Panc1 (cell line): ENCODE data around the gene CYTH2. TPM values are rescaled to one million over a fixed set of nuclear protein-coding genes. Genes with fewer than 3 reads are reported as not detected.

Experiments
- ATAC-seq: fragments of 200-7000 bp; cut with Tn5 transposase; 2 replicates; pipeline ENCODE4 v1.9.1; 2020; ENCODE audit warnings: mild to moderate bottlenecking, moderate library complexity
- BruUV-seq: library from RNA; stranded (reverse); fragments of 400-500 nt; replicated peaks from 2 replicates; lab custom pipeline; 2021; lab: Mats Ljungman, UMichigan
- CTCF ChIA-PET: fragments of 300-600 bp; sonication (Branson Sonifier 250); formaldehyde crosslinking; loops from one replicate; lab custom pipeline; 2022; ENCODE audit warnings: antibody characterized with exemption; lab: Charles Lee
- POLR2A ChIA-PET: fragments of 300-600 bp; sonication (Branson Sonifier 250); formaldehyde crosslinking; loops from one replicate; lab custom pipeline; 2022; ENCODE audit warnings: antibody characterized with exemption; lab: Charles Lee
- DNase-seq: peaks from one replicate; pipeline ENCODE4 v3.0.0-alpha.2; 2010; ENCODE audit warnings: low read depth, low spot score
- H3K27ac ChIP-seq: 2 replicates; pipeline ENCODE4 v1.5.1; 2011; ENCODE audit warnings: mild to moderate bottlenecking, low read length, inconsistent platforms
- H3K27me3 ChIP-seq: fragments of 200-500 bp; sonication (Bioruptor generic); 2 replicates; pipeline ENCODE4 v1.6.0; 2014; ENCODE audit warnings: low read length, inconsistent platforms; ENCODE audit not compliant: control insufficient read depth, insufficient read depth
- H3K36me3 ChIP-seq: fragments of 200-500 bp; sonication (Bioruptor generic); 2 replicates; pipeline ENCODE4 v1.5.1; 2014; ENCODE audit warnings: inconsistent platforms, mild to moderate bottlenecking, low read length, moderate library complexity; ENCODE audit not compliant: control insufficient read depth, insufficient read depth
- H3K4me1 ChIP-seq: 2 replicates; pipeline ENCODE4 v1.5.1; 2011; ENCODE audit warnings: inconsistent platforms, mild to moderate bottlenecking, low read length, moderate library complexity; ENCODE audit not compliant: control insufficient read depth, insufficient read depth
- H3K4me3 ChIP-seq, 2 experiments: 2 replicates each; pipeline ENCODE4 v1.5.1; 2011 to 2012; ENCODE audit warnings: low read depth in 2 of 2, low read length in 2 of 2, mild to moderate bottlenecking in 2 of 2, inconsistent platforms in 1 of 2, moderate library complexity in 1 of 2
- H3K9me3 ChIP-seq: fragments of 200-500 bp; sonication (Bioruptor generic); 2 replicates; pipeline ENCODE4 v1.5.1; 2014; ENCODE audit warnings: low read depth, mild to moderate bottlenecking, inconsistent platforms, low read length, moderate library complexity; ENCODE audit not compliant: control insufficient read depth, insufficient read depth
- CTCF ChIP-seq: fragments of 450-650 bp; IDR thresholded peaks from 2 replicates; pipeline ENCODE4 v1.5.1; 2017; ENCODE audit warnings: mild to moderate bottlenecking
- POLR2AphosphoS5 ChIP-seq: IDR thresholded peaks from 2 replicates; pipeline ENCODE4 v1.6.1; 2012; ENCODE audit warnings: mild to moderate bottlenecking, low read depth, low read length, moderate library complexity
- REST ChIP-seq, 2 experiments: IDR thresholded peaks; 2 replicates each; pipeline ENCODE4 v1.6.1; 2011 to 2012; ENCODE audit warnings: low read depth in 2 of 2, control low read depth in 1 of 2, low read length in 1 of 2, mild to moderate bottlenecking in 1 of 2, moderate library complexity in 1 of 2; ENCODE audit not compliant: insufficient read depth in 1 of 2
- SIN3A ChIP-seq: IDR thresholded peaks from 2 replicates; pipeline ENCODE4 v1.6.1; 2012; ENCODE audit warnings: low read depth, mild to moderate bottlenecking, low read length, moderate library complexity, borderline replicate concordance; ENCODE audit not compliant: insufficient read depth
- TCF7L2 ChIP-seq: IDR thresholded peaks from 2 replicates; pipeline ENCODE4 v1.6.1; 2011; ENCODE audit warnings: mild to moderate bottlenecking, low read depth, low read length, inconsistent platforms
- in situ Hi-C: cut with HindIII; loops from 2 replicates; pipeline ENCODE4 v1.10.0; 2016; ENCODE audit warnings: low sequenced_read_pairs, low pct_unique_long_range_greater_than_20kb
- intact Hi-C: fragments of 100-400 bp; cut with micrococcal nuclease; formaldehyde crosslinking; loops from one replicate; pipeline ENCODE4 v1.10.0; 2022; ENCODE audit not compliant: unreplicated experiment
- total RNA-seq: library from RNA; stranded (reverse); gene quantifications from one replicate; pipeline ENCODE4 v1.2.1, GENCODE V29; 2021; ENCODE audit not compliant: unreplicated experiment

Gene CYTH2
- total RNA-seq, 1 experiment from 2014 or later = 53.4 TPM

GRCh38 chr19:48441360-48442050, 27.7 kb upstream of the CYTH2 start:
- CTCF ChIA-PET = no interaction called here
- TF ChIP-seq CTCF (no peak), SIN3A (no peak), POLR2AphosphoS5 (no peak), TCF7L2 (no peak), REST (IDR thresholded peaks at IDR 0.05; ENCODE audit: insufficient read depth in 1 of 2, low read depth in 2 of 2, low read length in 1 of 2) (no peak)
- H3K9me3 ChIP-seq = no peaks in the 10 kb centered on the region
- H3K36me3 ChIP-seq = no peaks in the 10 kb centered on the region; the same call in 1 of the 2 replicates
- POLR2A ChIA-PET = no interaction called here
- H3K27me3 ChIP-seq = no peaks in the 10 kb centered on the region
- in situ Hi-C loops (no loop called here), intact Hi-C loops (no loop called here)
- peaks cover 6% of the 10 kb centered on the region for H3K4me1 ChIP-seq
- ATAC-seq (no peak), DNase-seq (no peak)
- no TSS peak for BruUV-seq
- no peak overlapping the region for H3K4me3 ChIP-seq
- no peak overlapping the region for H3K27ac ChIP-seq

GRCh38 chr19:48442116-48443035, 26.8 kb upstream of the CYTH2 start:
- ChIA-PET CTCF (no interaction called here), POLR2A (no interaction called here)
- in situ Hi-C loops = no loop called here
- BruUV-seq = no TSS peak
- H3K36me3 ChIP-seq = no peaks in the 10 kb centered on the region; the same call in 1 of the 2 replicates
- DNase-seq (no peak), ATAC-seq (no peak)
- H3K27ac ChIP-seq = no peak overlapping the region
- TF ChIP-seq SIN3A (no peak), TCF7L2 (no peak), CTCF (no peak), POLR2AphosphoS5 (no peak), REST (IDR thresholded peaks at IDR 0.05; ENCODE audit: insufficient read depth in 1 of 2, low read depth in 2 of 2, low read length in 1 of 2) (no peak)
- H3K4me3 ChIP-seq = no peak overlapping the region
- no peaks in the 10 kb centered on the region for H3K27me3 ChIP-seq
- H3K4me1 ChIP-seq = peaks cover 7% of the 10 kb centered on the region
- intact Hi-C loops = no loop called here
- no peaks in the 10 kb centered on the region for H3K9me3 ChIP-seq
